Amniotic stem cell (primary cell): ENCODE results near the gene AQP1.

Experiments
- DNase-seq: peaks from one replicate; lab custom pipeline; 2025; lab: John Stamatoyannopoulos, UW

The AQP1 gene

DNA sequence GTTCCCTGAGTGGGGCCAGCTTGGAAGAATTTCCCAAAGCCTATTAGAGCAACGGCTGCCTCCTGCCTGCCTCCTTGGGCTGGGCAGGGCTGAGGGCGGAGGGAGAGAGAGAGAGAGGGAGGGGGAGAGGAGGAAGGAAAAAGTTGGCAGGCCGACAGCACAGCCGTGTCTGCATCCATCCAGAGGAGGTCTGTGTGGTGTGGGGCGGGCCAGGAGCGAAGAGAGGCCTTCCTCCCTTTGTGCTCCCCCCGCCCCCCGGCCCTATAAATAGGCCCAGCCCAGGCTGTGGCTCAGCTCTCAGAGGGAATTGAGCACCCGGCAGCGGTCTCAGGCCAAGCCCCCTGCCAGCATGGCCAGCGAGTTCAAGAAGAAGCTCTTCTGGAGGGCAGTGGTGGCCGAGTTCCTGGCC lies at the start of gene AQP1:
Gene AQP1, plus strand, starts transcription at position 293 of the 409 bp plus-strand sequence. Its CDS starts 57 bp downstream, at position 350.
- DNase-seq, result no peak

DNA sequence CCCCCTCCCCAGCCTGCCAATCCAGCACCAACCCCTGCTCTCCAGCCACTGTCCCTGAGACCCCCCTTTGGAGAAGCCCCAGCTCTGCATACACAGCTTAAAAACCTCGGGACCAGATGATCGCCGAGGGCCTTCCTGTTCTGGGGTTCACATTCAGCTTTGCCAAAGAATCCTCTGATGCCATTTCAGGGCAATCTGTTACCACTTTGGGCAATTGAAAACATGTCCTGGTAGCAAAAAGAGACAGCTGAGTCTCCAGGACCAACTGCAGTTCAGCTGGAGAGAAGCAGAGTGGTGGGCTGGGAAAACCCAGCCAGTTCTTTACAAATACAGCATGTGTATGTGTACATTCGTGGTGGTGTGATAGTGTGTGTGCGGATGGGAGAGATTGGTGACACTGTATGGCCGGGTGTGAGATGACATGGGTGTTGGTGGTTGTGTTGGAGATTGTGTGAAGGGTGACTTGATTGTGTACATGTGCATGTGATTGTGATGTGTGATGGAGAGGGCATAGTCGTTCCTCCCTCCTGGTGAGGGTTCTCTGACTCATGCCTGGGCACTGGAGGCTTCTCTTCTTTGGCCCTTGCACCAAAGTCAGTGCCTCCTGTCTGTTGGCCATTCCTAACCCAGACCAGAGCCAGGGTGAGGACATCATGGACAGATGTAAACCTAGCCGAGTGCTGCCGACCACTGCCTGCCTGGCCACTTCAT lies 48.5 kb upstream of the AQP1 start:
- no peak for DNase-seq

DNA sequence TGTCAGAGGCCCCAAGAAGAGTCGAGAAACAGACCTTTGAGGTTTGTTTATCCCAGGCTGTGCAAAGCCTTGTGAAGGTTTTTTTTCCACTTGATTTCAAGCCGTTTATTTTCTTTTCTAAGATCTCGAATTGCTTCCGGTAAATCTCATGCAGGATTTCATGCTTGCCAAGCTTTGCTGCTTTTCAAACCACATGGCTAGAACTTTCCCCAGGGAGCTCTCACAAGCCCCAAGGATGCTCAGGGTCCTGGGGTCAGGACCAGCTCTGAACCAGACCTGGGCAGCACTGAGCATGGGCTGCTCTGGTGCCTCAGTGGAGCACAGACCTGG lies 48.0 kb upstream of the AQP1 start:
- peak; percentile 8 for DNase-seq

DNA sequence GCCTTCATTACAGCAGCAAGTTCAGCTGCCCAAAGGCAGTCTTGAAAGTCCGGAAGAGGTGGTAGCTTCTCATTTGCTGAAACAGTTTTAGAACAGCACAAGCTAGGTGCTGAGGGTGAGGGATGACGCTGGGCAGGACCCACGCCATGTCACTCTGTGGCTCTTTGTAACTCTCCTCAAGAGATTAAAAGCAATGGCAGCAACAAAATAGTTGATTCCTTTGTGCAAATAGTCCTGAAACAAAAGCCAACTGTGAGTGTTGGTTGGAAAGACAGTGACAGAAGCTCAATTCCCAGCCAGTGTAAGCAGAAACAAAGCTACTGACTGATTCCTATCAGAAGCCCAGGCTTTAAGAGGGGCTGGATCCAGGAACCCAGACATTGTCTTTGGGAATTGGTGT lies 47.6 kb upstream of the AQP1 start:
- DNase-seq, result no peak

DNA sequence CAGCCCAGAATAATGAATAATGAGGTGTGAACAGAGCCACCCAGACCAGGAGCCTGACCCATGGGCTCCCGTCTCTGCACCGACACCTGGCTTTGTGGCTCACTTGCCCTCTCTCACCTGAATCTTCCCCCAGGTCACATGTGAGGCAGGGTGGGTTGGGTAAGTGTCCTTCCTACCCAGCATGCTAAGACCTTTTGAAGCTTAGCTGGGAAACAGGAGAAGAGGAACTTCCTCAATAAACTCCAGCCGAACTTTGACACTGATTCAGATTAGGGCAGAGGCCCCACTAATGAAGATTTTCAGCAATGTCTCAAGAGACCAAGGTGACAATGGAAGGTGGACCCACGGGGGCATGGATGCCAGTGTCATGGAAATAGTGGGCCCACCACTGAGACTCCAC lies 46.6 kb upstream of the AQP1 start:
- DNase-seq, result no peak

DNA sequence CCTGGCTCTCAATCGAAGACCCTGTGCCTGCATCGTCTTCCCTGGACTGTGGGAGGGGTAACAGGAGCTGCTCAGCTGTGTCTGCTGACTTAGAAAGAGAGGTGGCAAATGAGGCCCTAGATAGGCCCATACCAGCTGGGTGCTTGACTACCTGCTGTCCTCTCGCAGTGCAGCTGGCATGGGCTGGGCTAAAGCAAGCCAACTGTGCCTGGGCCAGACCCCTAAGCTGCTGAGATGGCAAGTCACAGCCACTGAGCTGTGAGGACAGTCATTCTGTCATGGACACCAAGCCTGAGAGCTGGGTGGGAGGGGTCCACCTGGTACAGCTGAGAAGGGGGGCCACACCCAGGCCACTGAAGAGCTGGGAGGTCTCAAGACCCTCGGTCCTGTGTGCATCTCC lies 45.8 kb upstream of the AQP1 start:
- no peak for DNase-seq

DNA sequence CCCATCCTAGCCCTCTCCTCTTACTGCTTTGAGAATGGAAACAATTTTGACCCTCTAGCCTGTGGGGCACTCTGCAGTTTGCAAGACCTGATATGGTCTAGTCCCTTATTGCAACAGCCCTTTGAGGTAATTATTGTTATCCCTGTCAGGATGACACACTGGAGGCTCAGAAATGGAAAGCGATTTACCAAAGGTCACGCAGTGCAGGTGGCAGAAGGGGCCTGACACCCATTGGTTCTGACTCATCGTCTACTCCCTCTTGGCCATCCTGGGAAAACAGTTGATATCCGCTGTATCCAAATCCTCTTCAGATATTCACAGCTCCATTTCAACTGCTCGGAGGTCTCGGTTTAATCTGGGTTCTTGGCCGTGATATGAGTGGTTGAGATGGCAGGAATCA lies 44.7 kb upstream of the AQP1 start:
- DNase-seq, result no peak

DNA sequence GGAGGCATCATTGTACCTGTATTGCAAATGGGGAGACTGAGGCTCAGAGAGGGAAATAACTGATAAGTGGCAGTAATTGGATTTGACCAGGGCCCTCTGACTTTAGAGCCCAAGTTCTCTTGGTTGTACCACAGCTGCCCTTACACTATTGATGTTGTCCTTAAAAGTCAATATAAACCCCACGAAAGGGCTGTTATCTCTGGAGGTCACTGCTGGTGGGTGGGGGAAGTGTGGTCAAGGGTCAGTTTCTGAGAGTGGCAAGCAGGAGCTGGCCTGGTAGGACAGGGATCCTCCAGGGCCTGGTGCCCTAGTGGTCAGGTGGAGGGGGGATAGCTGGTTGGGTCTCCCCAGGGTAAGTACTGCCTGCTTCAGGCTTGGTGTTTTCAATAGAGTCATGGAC lies 44.2 kb upstream of the AQP1 start:
- DNase-seq, result no peak

DNA sequence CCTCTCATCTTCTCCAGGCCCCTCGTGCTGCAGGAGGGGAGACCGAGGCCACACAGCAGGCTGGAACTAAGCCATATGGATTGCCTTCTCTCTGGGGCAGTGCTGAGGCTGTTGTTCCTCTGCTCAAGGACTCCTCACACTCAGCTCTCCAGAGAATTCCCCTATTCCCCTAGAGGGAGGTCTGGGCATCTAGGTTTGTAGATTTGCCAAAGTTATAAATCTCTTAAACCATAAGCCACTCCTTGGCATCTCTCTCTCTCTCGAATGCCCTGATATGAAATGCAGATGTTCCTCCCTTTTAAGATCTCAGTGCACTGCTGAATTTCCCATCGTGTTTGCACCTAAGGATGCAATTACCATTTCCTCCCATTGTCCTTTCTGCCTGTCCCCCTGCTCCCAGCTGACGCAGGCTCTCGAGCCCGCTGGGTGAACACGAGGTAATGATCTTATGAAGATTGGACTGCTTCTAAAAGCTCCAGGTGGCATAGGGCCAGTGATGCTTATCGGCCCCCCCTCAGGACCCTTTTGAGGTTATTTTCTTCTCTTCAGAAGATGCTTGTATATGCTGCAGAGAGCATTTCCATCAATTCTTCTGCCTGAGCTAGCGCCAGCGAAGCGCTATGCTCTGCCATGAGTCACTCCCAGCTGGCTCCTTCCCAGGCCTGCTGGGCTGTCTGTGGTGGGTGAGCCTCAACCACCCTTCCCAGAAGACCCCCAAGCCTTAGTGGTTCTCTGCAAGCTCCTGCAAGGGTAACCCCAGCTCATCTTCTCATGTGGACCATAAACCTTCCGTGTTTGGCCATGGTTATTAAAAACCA lies 41.6 kb upstream of the AQP1 start:
- DNase-seq, result peak; percentile 12

DNA sequence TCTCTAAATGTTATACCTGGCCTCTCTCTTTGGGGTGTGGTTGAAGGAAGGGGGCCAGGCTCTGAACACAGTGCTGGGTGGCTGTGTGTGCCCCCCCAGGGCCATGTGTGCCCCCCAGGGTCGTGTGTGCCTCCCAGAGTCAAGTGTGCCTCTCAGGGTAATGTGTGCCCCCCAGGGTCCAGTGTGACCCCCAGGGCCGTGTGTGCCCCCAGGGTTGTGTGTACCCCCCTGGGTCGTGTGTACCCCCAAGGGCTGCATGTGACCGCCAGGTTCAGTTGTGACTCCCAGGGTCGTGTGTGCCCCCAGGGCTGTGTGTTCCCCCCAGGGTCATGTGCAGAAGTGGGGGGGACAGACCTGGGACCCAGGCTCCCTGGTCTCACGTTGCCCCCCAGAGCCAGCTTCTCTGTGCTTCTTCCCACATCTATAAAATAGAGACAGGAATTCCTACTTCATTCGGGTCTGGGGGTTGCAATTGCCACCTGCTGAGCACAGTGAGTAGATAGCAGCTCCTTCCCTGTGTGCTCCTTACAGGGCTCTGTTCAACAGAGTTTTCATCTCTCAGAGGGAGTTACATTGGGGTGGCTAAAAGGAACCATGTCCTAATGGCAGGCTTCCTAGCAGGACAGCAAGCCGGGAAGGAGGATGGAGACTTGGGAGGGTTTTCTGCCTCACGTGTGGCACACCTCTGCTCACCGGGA lies 40.7 kb upstream of the AQP1 start:
- no peak for DNase-seq

DNA sequence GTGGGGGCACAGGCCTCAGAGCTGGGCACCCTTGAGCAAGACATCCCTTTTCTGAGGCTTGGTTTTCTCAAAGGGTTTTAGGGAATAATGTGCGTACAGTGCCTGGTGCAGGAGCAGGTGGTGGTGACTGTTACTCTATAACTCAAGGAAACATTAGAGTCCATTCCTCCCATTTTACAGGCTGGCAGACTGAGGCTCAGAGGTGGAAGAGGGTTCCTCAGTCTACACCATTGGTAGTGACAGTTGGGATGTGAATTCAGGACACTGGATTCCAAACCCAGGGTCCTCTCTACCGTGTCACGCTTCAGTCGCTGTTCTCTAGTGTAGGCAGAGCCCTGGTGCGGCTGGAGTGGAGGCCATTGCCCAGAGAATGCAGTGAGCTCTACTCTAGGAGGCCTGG lies 40.0 kb upstream of the AQP1 start:
- DNase-seq, result no peak

DNA sequence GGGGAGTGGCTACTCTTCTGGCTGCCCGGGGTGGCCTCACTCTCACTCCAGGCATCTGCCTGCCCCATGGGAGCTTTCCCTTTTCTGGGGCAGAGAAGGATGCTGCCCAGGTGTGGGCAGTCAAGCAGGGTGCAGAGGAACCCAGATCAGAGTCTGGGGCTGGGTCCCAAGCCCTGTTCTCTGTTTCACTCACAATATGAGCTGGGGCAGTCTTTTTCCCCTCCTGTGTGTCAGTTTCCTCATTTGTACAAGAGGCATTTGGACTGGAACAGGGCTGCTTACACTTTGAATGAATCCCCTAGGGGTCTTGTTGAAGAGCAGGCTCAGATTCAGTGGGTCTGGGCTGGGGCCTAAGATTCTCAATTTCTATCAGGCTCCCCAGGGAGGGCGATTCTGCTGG lies 38.4 kb upstream of the AQP1 start:
- no peak for DNase-seq

DNA sequence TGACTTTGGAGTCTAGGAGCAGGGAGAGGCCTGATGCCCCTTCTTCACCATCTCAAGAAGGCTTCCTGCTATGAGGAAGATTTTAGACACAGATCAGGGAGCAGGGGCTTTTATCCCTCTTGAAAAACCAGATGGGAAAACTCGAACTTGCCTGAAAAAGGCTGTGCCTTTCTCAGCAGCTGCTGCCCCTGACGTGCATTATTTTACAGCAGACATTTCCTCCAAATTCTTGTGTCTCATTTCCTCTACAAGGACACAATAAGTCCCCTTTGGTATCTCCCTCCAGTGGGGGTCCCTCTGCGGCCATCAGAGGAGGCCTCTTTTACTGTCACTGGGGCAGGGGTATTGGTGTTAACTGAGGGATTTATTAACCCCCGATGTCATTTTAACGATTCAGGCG lies 38.0 kb upstream of the AQP1 start:
- DNase-seq, result no peak

DNA sequence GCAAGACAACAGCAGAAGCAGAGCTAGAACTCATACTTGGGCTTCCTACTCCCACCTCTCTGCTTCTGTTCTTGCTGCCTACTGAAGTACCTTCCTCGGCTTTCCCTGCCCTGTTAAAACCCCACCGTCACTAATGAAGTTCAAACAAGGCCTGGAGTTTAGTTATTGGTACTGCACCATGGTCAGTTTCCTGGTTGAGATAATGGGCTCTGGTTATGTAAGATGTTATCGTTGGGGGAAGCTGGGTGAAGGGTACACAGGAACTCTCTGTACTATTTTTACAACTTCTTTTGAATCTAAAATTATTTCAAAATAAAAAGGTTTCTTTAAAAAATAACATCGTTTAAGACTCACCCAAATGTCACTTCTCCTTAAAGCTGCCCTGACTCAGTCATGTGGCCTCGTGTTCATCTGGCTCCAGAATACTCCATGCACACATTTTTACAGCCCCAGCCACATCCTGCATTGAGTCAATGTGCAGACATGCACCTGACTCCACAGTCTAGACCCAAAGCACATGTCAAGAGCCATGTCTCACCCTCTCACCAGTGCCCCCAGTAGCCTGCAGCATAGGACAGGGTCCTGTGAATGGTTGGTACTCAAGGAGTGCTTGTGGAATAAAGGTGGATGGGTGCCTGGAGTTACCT lies 36.9 kb upstream of the AQP1 start:
- no peak for DNase-seq

DNA sequence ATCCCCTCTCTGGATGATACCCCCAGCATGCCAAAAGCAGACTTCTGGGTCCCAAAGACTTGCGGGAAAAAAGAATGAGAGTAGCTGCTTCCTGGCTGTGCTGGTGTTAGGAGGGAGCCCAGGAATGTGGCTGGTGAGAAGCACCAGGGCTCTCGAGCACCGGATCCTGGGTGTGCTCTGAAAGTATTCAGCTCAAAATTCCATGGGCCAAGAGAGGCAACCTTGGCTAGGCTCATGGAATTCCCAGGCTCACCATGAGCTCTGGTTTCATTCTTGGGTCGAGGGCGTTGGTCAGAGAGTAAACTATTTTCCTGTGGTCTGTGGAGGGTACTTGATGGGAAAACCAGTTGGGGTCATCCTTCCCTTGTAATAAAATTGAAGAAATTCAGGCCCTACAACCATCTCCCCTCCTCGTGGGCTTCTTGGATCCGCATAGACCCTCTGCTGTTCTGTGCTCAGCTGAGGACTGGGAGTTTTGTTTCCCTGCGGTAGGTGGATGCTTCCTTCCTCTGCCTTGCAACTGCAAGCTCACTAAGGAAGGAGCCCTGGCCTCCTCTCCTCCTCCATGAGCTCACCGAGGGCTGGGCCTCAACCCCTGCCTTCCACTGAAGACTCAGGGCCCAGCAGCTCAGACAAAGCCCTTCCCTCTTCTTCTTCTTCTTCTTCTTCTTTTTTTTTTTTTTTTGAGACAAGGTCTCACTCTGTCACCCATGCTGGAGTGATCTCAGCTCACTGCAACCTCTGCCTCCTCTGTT lies 34.5 kb upstream of the AQP1 start:
- no peak for DNase-seq

DNA sequence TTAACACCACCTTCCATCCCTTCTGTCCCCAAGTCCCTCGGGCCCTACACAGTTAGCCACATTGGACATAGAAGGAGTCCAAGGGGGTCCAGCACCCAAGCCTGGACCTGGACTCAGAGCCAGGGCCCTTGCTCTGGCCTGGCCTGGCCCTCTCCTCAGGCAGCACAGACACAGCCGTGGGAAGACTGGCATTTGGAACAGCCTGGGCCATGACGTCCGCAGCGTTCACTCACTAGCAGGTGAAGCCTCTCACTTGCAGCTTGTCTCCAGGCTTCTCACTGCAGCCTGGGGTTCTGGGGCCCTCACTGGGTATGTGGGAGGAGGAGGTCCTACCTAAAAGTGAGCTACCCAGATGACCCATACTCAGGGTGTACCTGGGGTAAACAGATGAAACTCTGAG lies 33.7 kb upstream of the AQP1 start:
- no peak for DNase-seq

DNA sequence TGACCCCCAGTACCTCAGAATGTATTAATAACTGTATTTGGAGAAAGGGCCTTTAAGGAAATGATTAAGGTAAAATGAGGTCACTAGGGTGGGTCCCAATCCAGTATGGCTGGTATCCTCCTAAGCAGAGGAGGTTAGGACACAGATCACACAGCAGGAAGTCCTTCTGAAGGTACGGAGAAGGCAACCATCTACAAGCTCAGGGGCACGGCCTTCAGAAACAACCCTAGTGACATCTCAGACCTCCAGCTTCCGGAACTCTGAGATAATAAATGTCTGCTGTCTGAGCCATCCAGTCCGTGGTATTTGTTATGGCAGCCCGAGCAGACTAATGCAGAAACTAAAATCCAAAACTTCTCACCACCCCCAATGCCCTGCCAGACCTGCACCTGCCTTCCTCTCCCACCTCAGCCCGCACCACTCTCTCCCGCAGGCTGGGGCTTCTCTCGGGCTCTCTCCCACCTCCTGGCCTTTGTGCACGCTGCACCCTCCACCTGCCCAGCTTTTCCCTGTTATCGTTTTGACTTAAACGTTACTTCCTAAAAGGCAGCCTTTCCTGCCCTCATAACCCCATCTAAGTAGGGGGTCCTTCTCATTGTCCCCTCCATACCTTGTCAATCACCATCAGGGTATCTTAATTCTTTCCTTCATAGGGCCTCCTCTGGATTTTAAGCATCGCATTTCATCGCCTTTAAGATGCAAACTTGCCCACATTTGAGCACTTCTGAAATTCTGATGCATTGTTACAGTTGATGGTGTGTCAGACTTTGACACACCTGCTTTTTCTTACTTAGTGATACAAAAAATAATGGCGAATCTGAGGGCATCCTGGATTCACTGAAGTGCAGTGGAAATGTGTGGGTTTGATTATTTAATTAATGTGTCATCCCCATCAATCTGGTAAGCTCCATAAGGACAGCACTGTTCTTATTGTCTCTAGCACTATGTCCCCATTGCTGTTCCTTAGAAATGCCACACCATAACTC lies 32.2 kb upstream of the AQP1 start:
- no peak for DNase-seq

DNA sequence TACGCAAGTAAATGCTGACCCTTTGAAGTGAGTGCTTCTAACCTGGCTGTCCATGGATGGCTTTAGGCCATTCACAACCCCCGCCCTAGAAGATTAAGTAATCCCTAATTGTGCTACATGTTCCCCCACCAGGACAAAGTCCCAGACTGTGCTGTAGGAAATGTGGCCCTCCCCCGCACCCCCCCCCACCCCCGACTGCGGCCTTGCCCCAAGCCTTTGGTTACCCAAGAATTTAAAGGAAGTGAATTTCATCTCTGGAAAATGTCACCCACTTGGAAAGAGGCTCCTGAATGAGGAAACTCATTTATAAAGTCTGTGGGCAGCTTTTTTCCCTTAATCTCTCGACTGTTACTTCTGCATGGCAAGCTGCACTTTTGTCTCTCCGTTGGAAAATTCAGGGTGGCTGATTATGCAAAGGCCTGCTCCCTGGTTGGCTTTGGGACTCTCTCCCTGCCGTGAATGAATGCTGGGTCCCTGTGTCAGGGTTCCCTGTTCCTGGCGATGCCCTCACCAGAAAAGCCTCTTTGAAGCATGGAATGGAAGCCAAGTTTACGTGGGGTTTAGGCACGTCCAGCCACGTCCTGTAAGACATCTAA lies 31.4 kb upstream of the AQP1 start:
- DNase-seq, result no peak

DNA sequence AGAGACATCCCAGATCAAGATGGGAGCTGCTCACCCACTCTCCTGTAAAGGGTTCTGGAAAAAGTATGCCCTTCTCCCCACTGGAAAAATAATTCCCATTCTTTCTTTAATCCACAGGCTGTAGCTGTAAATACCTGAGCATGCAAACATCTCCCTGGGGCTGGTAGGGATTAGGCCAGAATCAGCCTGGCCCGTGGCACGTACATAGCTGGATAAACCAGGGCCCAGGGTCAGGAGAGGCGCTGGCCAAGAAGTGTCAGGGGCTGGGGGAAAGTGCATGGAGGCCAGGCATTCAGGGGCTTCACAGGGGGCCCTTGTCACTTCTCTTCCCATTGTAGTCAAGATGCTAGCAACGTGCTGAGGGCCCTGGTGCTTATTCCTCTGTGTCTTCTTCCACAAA lies 30.7 kb upstream of the AQP1 start:
- DNase-seq, result no peak

DNA sequence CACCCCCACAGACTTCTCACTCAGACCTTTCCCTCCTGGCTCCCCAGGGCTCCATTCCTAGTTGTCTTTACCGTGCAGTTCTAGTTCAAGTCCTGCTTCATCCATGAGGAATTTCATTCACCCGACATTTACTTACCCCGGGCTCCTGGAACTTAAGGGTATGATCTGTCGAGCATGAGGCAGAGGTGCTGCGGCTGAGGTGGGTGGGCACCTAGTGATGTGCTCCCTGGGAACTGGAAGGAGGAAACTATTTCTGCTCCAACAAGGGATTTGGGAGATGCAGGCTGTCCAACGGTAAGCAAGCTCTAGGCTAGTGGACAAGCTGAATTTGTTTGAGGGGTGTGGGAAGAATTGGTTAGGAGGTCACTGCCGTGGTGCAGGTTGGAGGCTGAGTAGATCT lies 30.2 kb upstream of the AQP1 start:
- DNase-seq, result no peak
